C4-2B (cell line): ENCODE results near the gene CUX1.
"Not testable (repeated sequence)": the region's sequence is repeated elsewhere in the genome, so short reads cannot be mapped to it uniquely, and the experiment has no call there.

ENCODE experiments used
- H3K27ac ChIP-seq: fragments of 450-650 bp; 2 replicates; pipeline ENCODE4 v1.5.1; 2017
- CTCF ChIP-seq: fragments of 450-650 bp; conservative IDR thresholded peaks from 2 replicates; pipeline ENCODE4 v1.5.1; 2017; ENCODE audit warnings: mild to moderate bottlenecking
- ZFX ChIP-seq: fragments of 450-650 bp; IDR thresholded peaks from 2 replicates; pipeline ENCODE4 v1.6.1; 2017

The CUX1 gene

GRCh38 chr7:102021841-102022618 is 204.6 kb downstream of the CUX1 start:
- H3K27ac ChIP-seq = no peak overlapping the region
- TF ChIP-seq ZFX = no peak

DNA sequence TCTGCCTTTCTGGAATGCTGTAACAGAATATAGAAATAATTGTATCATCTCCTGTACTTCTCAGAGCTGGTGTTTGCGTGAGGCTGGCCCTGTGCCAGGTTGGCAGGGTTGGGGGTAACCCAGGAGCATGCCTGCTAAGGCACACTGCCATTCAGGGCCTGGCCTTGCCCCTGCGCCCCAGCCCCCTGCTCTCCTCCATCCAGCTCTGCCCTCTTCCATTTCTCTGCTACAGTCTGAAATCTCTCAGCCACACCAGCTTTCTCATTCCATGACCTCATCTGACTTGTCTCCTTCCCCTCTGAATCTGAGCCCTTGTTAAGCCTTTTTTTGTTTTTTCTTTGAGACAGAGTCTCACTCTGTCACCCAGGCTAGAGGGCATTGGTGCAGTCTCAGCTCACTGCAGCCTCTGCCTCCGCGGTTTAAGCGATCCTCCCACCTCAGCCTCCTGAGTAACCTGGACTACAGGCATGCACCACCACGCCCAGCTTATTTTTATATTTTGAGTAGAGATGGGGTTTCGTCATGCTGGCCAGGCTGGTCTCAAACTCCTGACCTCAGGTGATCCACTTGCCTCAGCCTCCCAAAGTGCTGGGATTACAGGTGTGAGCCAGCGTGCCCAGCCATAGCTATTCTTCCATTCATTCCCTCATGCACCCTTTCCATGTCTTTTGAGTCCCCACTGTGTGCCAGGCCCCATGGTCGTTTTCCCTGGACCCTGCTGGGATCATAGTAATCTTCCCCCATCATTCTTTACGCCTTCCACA is 206.8 kb downstream of the CUX1 start:
- H3K27ac ChIP-seq = no peak overlapping the region
- TF ChIP-seq ZFX = no peak
- TF ChIP-seq CTCF = no peak

DNA sequence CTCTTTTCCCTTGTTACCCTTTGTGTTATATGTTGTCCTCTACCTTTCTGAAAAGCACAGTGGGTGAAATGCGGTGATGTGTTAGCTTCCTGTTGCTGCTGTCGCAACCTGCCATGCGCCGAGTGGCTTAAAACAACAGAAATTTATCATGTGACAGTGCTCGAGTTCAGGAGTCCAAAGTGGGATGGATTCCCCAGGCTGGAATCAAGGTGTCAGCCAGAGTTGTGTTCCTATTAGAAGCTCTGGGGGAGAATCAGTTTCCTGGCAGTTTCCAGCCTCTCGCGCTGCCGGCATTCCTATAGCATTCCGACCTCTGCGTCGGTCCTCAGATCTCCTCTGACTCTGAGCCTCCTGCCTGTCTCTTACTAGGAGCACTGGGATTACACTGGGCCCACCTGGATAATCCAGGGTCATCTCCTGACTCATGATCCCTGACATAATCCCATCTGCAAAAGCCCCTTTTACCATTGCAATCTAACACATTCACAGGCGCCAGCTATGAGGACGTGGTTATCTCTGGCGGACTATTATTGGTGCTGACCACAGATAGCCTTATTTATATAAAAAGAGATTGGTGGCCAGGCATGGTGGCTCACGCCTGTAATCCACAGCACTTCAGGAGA is 207.5 kb downstream of the CUX1 start:
- H3K27ac ChIP-seq = no peak overlapping the region
- TF ChIP-seq CTCF (no peak), ZFX (no peak)

DNA sequence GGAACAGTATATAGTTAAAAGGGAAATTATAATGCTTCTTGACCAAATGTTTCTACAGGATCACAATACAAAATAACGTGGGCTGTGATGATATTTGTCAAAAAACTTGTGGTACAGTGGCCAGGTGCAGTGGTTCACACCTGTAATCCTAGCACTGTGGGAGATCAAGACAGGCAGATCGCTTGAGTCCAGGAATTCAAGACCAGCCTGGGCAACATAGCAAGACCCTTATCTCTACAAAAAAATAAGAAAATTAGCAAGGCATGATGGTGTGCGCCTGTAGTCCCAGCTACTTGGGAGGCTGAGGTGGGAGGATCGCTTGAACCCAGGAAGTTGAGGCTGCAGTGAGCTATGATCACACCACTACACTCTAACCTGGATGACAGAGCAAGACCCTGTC is 208.4 kb downstream of the CUX1 start:
- not testable (repeated sequence) for H3K27ac ChIP-seq

GRCh38 chr7:102028206-102028826 is 210.9 kb downstream of the CUX1 start:
- TF ChIP-seq ZFX (no peak), CTCF (no peak)
- H3K27ac ChIP-seq = no peak overlapping the region

GRCh38 chr7:102029616-102030015 is 212.2 kb downstream of the CUX1 start:
- TF ChIP-seq CTCF = no peak
- TF ChIP-seq ZFX = no peak
- H3K27ac ChIP-seq = no peak overlapping the region

- H3K27ac ChIP-seq = no peak overlapping the region
- TF ChIP-seq ZFX = no peak
- TF ChIP-seq CTCF = no peak
These were observed 213.3 kb downstream of the CUX1 start for GRCh38 chr7:102030696-102031095.

DNA sequence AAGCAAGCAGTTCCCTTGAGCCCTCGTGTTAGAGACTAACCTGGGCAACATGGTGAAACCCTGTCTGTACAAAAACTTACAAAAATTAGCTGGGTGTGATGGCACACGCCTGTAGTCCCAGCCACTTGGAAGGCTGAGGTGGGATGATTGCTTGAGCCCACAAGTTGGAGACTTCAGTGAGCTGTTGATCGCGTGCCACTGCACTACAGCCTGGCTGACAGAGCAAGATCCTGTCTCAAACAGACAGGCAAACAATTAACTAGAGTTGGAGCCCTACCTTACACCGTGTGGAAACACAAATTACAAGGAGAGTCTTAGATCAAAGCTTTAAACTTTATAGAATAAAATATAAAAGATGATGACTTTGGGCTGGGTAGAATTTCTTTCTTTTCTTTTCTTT is 219.5 kb downstream of the CUX1 start:
- H3K27ac ChIP-seq = no peak overlapping the region
- no peak for TF ChIP-seq ZFX
- no peak for TF ChIP-seq CTCF
